Chondrocyte (in vitro differentiated cells): ENCODE data around the gene COPS3. TPM values are rescaled to one million over a fixed set of nuclear protein-coding genes. Genes with fewer than 3 reads are reported as not detected.

Experiments used
- DNase-seq: peaks from one replicate; pipeline ENCODE4 v3.0.0; 2021; ENCODE audit warnings: mixed read lengths, low spot score
- H3K27ac Mint-ChIP-seq: one replicate; pipeline ENCODE4 v1.8.0; 2021; ENCODE audit warnings: mild to moderate bottlenecking, moderate library complexity, mixed read lengths; ENCODE audit not compliant: unreplicated experiment
- H3K27me3 Mint-ChIP-seq: 2 replicates; pipeline ENCODE4 v1.8.0; 2021; ENCODE audit warnings: low read depth, mixed read lengths
- H3K36me3 Mint-ChIP-seq: 2 replicates; pipeline ENCODE4 v1.8.0; 2021; ENCODE audit warnings: low read depth, mixed read lengths
- H3K4me1 Mint-ChIP-seq: 2 replicates; pipeline ENCODE4 v1.8.0; 2021; ENCODE audit warnings: low read depth, mild to moderate bottlenecking, mixed read lengths
- H3K4me3 Mint-ChIP-seq: one replicate; pipeline ENCODE4 v1.8.0; 2021; ENCODE audit warnings: mild to moderate bottlenecking, moderate library complexity, mixed read lengths; ENCODE audit not compliant: unreplicated experiment
- H3K9me3 Mint-ChIP-seq: 2 replicates; pipeline ENCODE4 v1.8.0; 2021; ENCODE audit warnings: low read depth, mixed read lengths
- total RNA-seq: library from RNA; stranded (reverse); gene quantifications from 3 replicates; pipeline ENCODE4 v1.2.1, GENCODE V29; 2021
- TF ChIP-seq, protein P1 (sequence below): fragments of 200-600 bp; sonication (generic); IDR thresholded peaks from 2 replicates; pipeline ENCODE4 v1.5.0; 2021; ENCODE audit warnings: antibody characterized with exemption, mild to moderate bottlenecking, moderate library complexity

The COPS3 gene
- total RNA-seq, 1 donor from 2014 or later, result 50.9 TPM

DNA sequence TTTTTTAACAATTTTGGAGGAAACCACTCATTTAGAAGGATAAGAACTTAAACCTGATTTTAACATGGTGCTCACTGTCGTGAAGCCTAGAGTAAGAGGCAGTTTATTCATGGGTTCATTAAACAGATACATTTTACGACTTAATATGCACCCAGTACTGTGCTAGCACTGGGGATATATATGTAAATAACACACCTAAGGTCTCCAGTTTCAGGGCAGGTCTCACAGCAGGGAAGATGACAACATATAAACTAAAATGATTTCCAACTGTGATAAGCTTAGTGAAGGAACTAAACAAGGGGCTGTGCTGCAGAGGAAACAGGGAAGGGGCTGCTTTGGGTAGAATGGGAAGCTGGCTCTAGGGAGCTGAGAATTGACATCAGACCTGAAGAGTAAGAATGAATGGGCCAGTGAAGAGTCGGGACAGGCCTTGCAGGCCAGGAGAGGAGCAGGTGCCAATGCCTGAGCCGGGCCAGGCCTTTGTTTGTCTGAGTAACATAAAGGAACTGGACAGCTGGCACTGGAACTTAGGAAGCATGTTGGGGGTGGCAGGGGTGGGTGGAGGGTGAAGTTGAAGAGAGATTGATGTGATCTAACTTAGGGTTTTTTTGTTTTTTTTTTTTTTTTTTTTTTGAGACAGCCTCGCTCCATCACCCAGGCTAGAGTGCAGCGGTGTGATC lies 34.2 kb upstream of the COPS3 start:
- H3K4me3 Mint-ChIP-seq, result no peak overlapping the region
- H3K27ac Mint-ChIP-seq, result no peak overlapping the region
- H3K27me3 Mint-ChIP-seq, result no peaks in the 10 kb centered on the region
- H3K9me3 Mint-ChIP-seq, result peaks cover 4% of the 10 kb centered on the region
- no peaks in the 10 kb centered on the region for H3K36me3 Mint-ChIP-seq
- H3K4me1 Mint-ChIP-seq, result no peaks in the 10 kb centered on the region
- peak; percentile 12 for DNase-seq
- TF ChIP-seq, protein P1, sequence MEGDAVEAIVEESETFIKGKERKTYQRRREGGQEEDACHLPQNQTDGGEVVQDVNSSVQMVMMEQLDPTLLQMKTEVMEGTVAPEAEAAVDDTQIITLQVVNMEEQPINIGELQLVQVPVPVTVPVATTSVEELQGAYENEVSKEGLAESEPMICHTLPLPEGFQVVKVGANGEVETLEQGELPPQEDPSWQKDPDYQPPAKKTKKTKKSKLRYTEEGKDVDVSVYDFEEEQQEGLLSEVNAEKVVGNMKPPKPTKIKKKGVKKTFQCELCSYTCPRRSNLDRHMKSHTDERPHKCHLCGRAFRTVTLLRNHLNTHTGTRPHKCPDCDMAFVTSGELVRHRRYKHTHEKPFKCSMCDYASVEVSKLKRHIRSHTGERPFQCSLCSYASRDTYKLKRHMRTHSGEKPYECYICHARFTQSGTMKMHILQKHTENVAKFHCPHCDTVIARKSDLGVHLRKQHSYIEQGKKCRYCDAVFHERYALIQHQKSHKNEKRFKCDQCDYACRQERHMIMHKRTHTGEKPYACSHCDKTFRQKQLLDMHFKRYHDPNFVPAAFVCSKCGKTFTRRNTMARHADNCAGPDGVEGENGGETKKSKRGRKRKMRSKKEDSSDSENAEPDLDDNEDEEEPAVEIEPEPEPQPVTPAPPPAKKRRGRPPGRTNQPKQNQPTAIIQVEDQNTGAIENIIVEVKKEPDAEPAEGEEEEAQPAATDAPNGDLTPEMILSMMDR, result no peak

DNA sequence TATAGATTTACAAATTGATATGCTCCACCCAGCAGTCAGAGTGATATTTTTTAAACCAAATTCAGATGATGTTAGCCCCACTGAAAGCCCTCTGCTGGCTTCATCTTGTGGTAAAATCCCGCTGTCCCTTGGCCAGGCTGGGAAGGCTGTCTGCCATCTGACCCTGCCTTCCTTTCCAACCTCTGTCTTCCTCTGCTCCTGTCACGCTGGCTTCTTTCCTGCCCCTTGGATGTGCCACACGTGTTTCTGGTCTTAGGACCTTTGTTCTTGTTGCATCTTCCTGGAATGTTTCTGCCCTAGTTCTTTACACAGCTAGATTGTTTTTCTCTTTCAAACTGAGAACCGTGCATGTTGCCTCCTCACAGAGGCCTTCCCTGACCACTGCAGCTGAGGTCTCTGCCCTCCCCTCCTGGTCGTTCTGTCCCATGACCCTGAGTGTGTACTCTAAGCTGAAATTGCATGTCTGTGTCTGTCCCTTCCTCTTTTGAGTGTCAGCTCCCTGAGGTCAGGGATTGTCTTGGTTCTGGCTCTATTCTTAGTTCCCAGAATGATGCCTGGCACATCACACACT lies 33.5 kb upstream of the COPS3 start:
- no peaks in the 10 kb centered on the region for H3K27me3 Mint-ChIP-seq
- TF ChIP-seq, protein P1, result no peak
- H3K9me3 Mint-ChIP-seq, result peaks cover 4% of the 10 kb centered on the region
- no peak overlapping the region for H3K4me3 Mint-ChIP-seq
- H3K36me3 Mint-ChIP-seq, result no peaks in the 10 kb centered on the region
- no peak overlapping the region for H3K27ac Mint-ChIP-seq
- DNase-seq, result peak; percentile 19
- H3K4me1 Mint-ChIP-seq, result no peaks in the 10 kb centered on the region

DNA sequence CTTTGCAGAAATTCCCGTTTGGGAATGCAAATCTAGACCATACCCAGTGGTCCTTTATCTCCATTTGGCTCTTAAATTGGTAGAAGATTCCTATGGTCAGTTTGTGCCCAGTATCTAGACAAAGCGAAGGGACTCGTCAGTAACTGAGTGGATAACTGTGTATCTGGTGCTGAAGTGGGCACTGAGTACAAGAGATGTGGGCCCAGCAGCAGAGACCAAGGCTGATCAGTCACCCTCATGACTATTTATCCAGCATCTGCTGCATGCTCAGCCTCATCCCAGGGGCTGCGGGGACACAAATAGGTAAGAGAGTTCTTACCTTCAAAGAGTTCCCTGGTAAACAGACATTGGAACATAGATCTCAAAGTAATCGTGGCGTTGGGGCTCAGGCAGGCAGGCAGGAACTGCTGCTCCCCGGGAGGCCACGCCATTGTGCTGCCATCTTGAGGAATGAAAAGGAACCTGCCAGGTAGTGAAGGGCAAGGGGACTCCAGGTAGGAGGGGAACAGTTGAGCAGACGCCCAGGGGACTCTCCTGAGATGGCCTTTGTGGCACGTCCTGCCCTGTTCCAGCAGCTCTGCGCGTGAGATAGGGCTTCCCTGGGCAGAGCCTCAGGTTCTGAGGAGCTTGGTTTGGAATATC lies 32.4 kb upstream of the COPS3 start:
- H3K4me3 Mint-ChIP-seq, result no peak overlapping the region
- peaks cover 4% of the 10 kb centered on the region for H3K9me3 Mint-ChIP-seq

DNA sequence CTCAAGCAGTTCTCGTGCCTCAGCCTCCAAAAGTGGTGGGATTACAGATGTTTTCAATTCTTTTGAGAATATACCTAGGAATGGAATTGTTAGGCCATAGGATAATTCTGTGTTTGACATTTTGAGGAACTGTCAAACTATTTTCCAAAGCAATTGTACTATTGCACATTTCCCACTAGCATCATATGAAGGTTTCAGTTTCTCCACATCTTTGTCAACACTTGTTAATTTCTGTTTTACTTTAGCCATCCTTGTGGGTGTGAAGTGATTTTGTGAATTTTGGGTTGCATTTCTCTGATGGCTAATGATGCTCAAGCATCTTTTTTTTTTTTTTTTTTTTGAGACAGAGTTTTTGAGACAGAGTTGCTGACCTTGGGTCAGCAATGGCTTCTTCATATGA lies 28.3 kb upstream of the COPS3 start:
- no peak for DNase-seq
- Mint-ChIP-seq H3K9me3 (peaks cover 4% of the 10 kb centered on the region), H3K27me3 (no peaks in the 10 kb centered on the region), H3K4me3 (no peak overlapping the region), H3K36me3 (no peaks in the 10 kb centered on the region), H3K27ac (no peak overlapping the region), H3K4me1 (peaks cover 6% of the 10 kb centered on the region)
- TF ChIP-seq, protein P1, result no peak

More for the DNA sequence above, 32.4 kb upstream of the COPS3 start:
- TF ChIP-seq, protein P1, result peak; percentile 55
- H3K36me3 Mint-ChIP-seq, result no peaks in the 10 kb centered on the region
- DNase-seq, result peak; percentile 46
- no peak overlapping the region for H3K27ac Mint-ChIP-seq
- no peaks in the 10 kb centered on the region for H3K27me3 Mint-ChIP-seq
- H3K4me1 Mint-ChIP-seq, result no peaks in the 10 kb centered on the region

DNA sequence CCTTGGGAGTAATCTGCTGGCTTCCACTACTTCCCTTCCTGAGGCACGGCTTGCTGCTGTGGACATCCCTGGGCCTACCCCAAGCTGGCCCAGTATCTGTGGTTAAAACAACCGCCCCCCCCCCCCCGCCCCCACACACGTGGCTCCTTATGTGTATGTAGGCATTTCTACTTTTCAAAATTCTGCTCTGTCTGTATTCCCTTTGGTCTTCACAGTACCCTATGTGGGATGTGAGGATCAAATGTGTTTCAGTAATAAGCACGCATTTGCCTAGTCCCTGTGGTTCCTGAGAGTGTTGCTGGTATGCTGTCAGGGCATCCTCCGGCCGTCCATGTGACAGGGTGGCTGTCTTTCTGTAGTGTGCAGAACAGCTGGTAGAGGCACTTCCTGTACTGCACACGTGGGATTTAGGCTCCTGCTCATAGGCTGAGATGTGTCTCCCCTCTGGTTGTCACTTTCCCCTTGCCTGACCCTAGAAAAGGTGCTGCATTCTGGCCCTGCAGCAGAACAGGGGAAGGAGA lies 24.3 kb upstream of the COPS3 start:
- Mint-ChIP-seq H3K27ac (no peak overlapping the region), H3K36me3 (no peaks in the 10 kb centered on the region), H3K4me3 (no peak overlapping the region), H3K27me3 (no peaks in the 10 kb centered on the region), H3K9me3 (no peaks in the 10 kb centered on the region), H3K4me1 (peaks cover 16% of the 10 kb centered on the region)
- no peak for DNase-seq
- TF ChIP-seq, protein P1, result no peak
